Peyer's patch (tissue), 4 donors: ENCODE data around the gene B4GALT5.

ENCODE experiments used
- CTCF ChIP-seq, 6 experiments: fragments of 450-650 bp in 4 of 6; fragments of 200-600 bp in 2 of 6; sonication (generic) in 1 of 6; IDR thresholded peaks; one replicate each; pipeline ENCODE4 v1.5.1; 2017 to 2019; ENCODE audit warnings: antibody characterized with exemption in 6 of 6, mild to moderate bottlenecking in 3 of 6, moderate library complexity in 1 of 6
- POLR2A ChIP-seq, 2 donors: fragments of 450-650 bp; IDR thresholded peaks; one replicate each; pipeline ENCODE4 v1.5.1; 2017; ENCODE audit warnings: antibody characterized with exemption in 2 of 2, mild to moderate bottlenecking in 2 of 2, moderate library complexity in 2 of 2

DNA sequence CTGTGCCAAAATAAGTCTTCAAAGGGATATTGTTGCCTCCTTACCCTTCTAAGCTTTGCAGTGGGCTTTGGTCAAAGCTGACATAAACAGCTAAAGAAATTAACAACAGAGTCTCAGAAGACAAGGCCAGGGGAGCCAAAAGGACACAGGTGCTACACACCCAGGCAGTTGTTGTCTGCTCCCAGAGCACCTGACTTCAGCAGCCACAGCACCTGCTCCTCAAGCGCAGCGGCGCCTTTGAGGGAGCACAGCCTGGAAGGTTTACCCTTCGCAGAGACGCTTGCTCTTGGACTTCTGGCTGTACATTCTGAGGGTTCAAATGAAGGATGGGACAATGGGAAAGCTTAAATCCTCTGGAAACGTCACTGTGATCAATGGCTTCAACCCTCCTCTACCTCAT is 16.6 kb downstream of the B4GALT5 start:
- TF ChIP-seq CTCF (IDR thresholded peaks at IDR 0.05) (no peak), POLR2A (IDR thresholded peaks at IDR 0.05) (no peak)
